Activated B cell treated with CpG ODN at 0.5 μM for 24 hours (primary cell): Measurements from ENCODE around the gene TNP1. TPM values are rescaled to one million over a fixed set of nuclear protein-coding genes. Genes with fewer than 3 reads are reported as not detected.

ENCODE experiments used
- ATAC-seq: fragments of 200-7000 bp; cut with Tn5 transposase; one replicate; pipeline ENCODE4 v1.10.0; 2021; ENCODE audit warnings: low read depth, mild to moderate bottlenecking, moderate library complexity
- CTCF ChIA-PET: fragments of 350-600 bp; sonication (Branson Sonifier 250); formaldehyde crosslinking; loops from one replicate; lab custom pipeline; 2021; ENCODE audit warnings: antibody characterized with exemption; lab: Charles Lee
- POLR2A ChIA-PET: fragments of 350-600 bp; sonication (Branson Sonifier 250); formaldehyde crosslinking; loops from one replicate; lab custom pipeline; 2021; ENCODE audit warnings: antibody characterized with exemption; lab: Charles Lee
- DNase-seq: peaks from one replicate; pipeline ENCODE4 v3.0.0; 2022
- H3K27ac Mint-ChIP-seq: one replicate; pipeline ENCODE4 v1.8.0; 2020; ENCODE audit warnings: mixed read lengths
- H3K27me3 Mint-ChIP-seq: one replicate; pipeline ENCODE4 v1.8.0; 2021; ENCODE audit warnings: mixed read lengths
- H3K36me3 Mint-ChIP-seq: one replicate; pipeline ENCODE4 v1.8.0; 2021; ENCODE audit warnings: low read depth, mixed read lengths
- H3K4me1 Mint-ChIP-seq: one replicate; pipeline ENCODE4 v1.8.0; 2021; ENCODE audit warnings: mixed read lengths
- H3K4me3 Mint-ChIP-seq: one replicate; pipeline ENCODE4 v1.8.0; 2020; ENCODE audit warnings: mild to moderate bottlenecking, mixed read lengths
- H3K9me3 Mint-ChIP-seq: one replicate; pipeline ENCODE4 v1.8.0; 2020; ENCODE audit warnings: mixed read lengths
- intact Hi-C: fragments of 100-400 bp; cut with micrococcal nuclease; formaldehyde crosslinking; loops from one replicate; pipeline ENCODE4 v1.15.1; 2024
- total RNA-seq: library from RNA; stranded (reverse); gene quantifications from 2 replicates; pipeline ENCODE4 v1.2.3, GENCODE V29; 2022
- TF ChIP-seq, protein P1 (sequence below): fragments of 200-600 bp; IDR thresholded peaks from one replicate; pipeline ENCODE4 v1.8.0; 2022; ENCODE audit warnings: antibody characterized with exemption, mild to moderate bottlenecking

The TNP1 gene
- total RNA-seq, 1 donor from 2014 or later: not detected

DNA sequence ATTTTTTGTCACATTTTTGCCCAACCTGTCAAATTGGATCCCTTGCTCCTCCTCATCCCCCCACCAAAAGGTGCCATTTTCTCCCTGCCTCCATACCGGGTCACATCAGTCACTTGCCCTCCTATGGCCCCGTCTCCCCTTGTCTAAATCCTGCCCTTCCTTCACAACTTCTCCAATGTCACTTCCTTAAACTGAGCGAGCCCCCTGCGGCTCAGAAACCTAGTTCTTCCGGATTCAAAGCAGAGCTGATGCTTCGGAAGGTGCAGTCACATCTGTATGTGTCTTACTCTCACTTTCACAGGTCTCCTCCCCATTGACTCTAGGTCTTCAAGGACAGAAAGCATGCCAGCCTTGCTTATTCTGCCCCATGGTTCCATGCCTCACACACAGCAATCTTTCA lies 22.1 kb downstream of the TNP1 start:
- H3K4me1 Mint-ChIP-seq: no peaks in the 10 kb centered on the region
- H3K27ac Mint-ChIP-seq: no peak overlapping the region
- intact Hi-C loops: loop anchor here (5.0 kb wide), 1 partner anchor 620 kb away; no protein-coding TSS in a partner anchor
- peaks cover 7% of the 10 kb centered on the region for H3K27me3 Mint-ChIP-seq
- ChIA-PET CTCF (no interaction called here), POLR2A (no interaction called here)
- H3K4me3 Mint-ChIP-seq: no peak overlapping the region
- H3K36me3 Mint-ChIP-seq: no peaks in the 10 kb centered on the region
- TF ChIP-seq, protein P1, sequence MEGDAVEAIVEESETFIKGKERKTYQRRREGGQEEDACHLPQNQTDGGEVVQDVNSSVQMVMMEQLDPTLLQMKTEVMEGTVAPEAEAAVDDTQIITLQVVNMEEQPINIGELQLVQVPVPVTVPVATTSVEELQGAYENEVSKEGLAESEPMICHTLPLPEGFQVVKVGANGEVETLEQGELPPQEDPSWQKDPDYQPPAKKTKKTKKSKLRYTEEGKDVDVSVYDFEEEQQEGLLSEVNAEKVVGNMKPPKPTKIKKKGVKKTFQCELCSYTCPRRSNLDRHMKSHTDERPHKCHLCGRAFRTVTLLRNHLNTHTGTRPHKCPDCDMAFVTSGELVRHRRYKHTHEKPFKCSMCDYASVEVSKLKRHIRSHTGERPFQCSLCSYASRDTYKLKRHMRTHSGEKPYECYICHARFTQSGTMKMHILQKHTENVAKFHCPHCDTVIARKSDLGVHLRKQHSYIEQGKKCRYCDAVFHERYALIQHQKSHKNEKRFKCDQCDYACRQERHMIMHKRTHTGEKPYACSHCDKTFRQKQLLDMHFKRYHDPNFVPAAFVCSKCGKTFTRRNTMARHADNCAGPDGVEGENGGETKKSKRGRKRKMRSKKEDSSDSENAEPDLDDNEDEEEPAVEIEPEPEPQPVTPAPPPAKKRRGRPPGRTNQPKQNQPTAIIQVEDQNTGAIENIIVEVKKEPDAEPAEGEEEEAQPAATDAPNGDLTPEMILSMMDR: no peak
- no peak for DNase-seq
- H3K9me3 Mint-ChIP-seq: no peaks in the 10 kb centered on the region
- no peak for ATAC-seq

DNA sequence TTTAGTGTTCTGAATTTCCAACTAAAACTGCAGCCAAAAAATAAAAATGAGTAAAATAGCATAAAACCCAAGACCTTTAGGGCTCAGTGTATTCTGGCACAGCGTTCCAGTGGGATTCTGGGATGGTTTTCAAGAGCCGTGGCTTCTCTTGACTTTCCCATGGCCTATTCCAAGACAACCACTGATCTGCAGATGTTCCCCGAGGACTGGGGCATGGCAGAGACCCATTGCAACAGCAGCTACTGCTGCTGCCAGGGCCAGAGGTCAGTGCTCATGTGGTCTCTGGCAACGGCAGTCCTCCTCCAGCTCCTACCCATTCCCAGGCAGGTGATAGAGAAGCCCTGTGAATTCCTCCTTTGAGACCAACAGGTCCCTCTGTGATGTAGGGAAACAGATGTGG lies 26.8 kb downstream of the TNP1 start:
- intact Hi-C loops: no loop called here
- Mint-ChIP-seq H3K27ac (no peak overlapping the region), H3K36me3 (no peaks in the 10 kb centered on the region), H3K9me3 (no peaks in the 10 kb centered on the region), H3K27me3 (peaks cover 18% of the 10 kb centered on the region), H3K4me3 (no peak overlapping the region), H3K4me1 (no peaks in the 10 kb centered on the region)
- ATAC-seq: no peak
- ChIA-PET POLR2A (no interaction called here), CTCF (no interaction called here)
- TF ChIP-seq, protein P1: no peak
- DNase-seq: no peak

DNA sequence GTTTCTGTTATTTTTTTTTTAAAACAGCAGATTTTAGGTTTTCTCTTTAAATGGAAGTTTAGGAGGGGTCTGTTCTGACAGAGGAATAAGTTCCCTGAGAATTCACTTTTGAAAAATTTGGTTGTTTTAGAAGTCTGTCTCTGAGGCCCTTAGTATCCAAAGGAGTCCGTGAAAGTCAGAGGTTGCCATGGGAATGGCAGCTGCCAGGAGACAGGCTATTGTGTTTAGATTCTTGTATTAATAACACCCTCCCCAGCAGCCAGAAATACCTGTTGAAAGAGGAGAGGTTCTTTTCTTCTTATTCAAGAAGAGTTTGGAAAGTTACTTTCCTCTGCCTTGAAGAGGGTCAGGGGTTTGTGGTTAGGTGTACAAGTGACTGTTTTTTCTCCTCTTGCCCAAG lies 29.5 kb downstream of the TNP1 start:
- ChIA-PET POLR2A (no interaction called here), CTCF (no interaction called here)
- DNase-seq: no peak
- TF ChIP-seq, protein P1: no peak
- peaks cover 13% of the 10 kb centered on the region for H3K27me3 Mint-ChIP-seq
- H3K27ac Mint-ChIP-seq: no peak overlapping the region
- no peak overlapping the region for H3K4me3 Mint-ChIP-seq
- intact Hi-C loops: no loop called here
- ATAC-seq: no peak
- no peaks in the 10 kb centered on the region for H3K36me3 Mint-ChIP-seq
- H3K4me1 Mint-ChIP-seq: no peaks in the 10 kb centered on the region
- H3K9me3 Mint-ChIP-seq: no peaks in the 10 kb centered on the region

GRCh38 chr2:216829533-216829932 lies 30.3 kb downstream of the TNP1 start:
- Mint-ChIP-seq H3K4me1 (no peaks in the 10 kb centered on the region), H3K9me3 (no peaks in the 10 kb centered on the region)
- no peak for ATAC-seq

GRCh38 chr2:216827073-216827720 lies 32.7 kb downstream of the TNP1 start:
- Mint-ChIP-seq H3K27me3 (peaks cover 12% of the 10 kb centered on the region), H3K9me3 (no peaks in the 10 kb centered on the region), H3K36me3 (no peaks in the 10 kb centered on the region), H3K4me1 (no peaks in the 10 kb centered on the region), H3K4me3 (no peak overlapping the region), H3K27ac (no peak overlapping the region)
- ChIA-PET CTCF (no interaction called here), POLR2A (no interaction called here)
- DNase-seq: no peak
- intact Hi-C loops: no loop called here
- no peak for ATAC-seq
- TF ChIP-seq, protein P1: no peak

More at GRCh38 chr2:216829533-216829932, 30.3 kb downstream of the TNP1 start:
- no peak overlapping the region for H3K27ac Mint-ChIP-seq
- H3K27me3 Mint-ChIP-seq: peaks cover 13% of the 10 kb centered on the region
- CTCF ChIA-PET: no interaction called here
- POLR2A ChIA-PET: no interaction called here
- TF ChIP-seq, protein P1: no peak
- no peak overlapping the region for H3K4me3 Mint-ChIP-seq
- intact Hi-C loops: no loop called here
- no peak for DNase-seq
- no peaks in the 10 kb centered on the region for H3K36me3 Mint-ChIP-seq
